Endothelial cell (in vitro differentiated cells): ENCODE results near the gene MINAR1. TPM values are rescaled to one million over a fixed set of nuclear protein-coding genes. Genes with fewer than 3 reads are reported as not detected.

ENCODE experiments used
- DNase-seq: peaks from one replicate; pipeline ENCODE4 v3.0.0; 2021; ENCODE audit warnings: low spot score
- H3K27ac Mint-ChIP-seq: one replicate; pipeline ENCODE4 v1.8.0; 2021; ENCODE audit warnings: mixed read lengths, inconsistent platforms; ENCODE audit not compliant: unreplicated experiment
- H3K27me3 Mint-ChIP-seq: one replicate; pipeline ENCODE4 v1.8.0; 2021; ENCODE audit warnings: mild to moderate bottlenecking, moderate library complexity, mixed read lengths, inconsistent platforms; ENCODE audit not compliant: unreplicated experiment
- H3K36me3 Mint-ChIP-seq: one replicate; pipeline ENCODE4 v1.8.0; 2021; ENCODE audit warnings: mild to moderate bottlenecking, low read depth, mixed read lengths, inconsistent platforms; ENCODE audit not compliant: unreplicated experiment
- H3K4me1 Mint-ChIP-seq: one replicate; pipeline ENCODE4 v1.8.0; 2021; ENCODE audit warnings: mild to moderate bottlenecking, mixed read lengths, inconsistent platforms; ENCODE audit not compliant: unreplicated experiment
- H3K4me3 Mint-ChIP-seq: one replicate; pipeline ENCODE4 v1.8.0; 2021; ENCODE audit warnings: mild to moderate bottlenecking, mixed read lengths, inconsistent platforms; ENCODE audit not compliant: unreplicated experiment
- H3K9me3 Mint-ChIP-seq: one replicate; pipeline ENCODE4 v1.8.0; 2021; ENCODE audit warnings: mixed read lengths, inconsistent platforms; ENCODE audit not compliant: unreplicated experiment
- total RNA-seq: library from RNA; stranded (reverse); fragmentation: NEBNext Ultra II Directional; extraction: Animal tissue kit (Norgen Biotek cat#: 25700); gene quantifications from one replicate; pipeline ENCODE4 v1.2.1, GENCODE V29; 2021; ENCODE audit not compliant: unreplicated experiment
- TF ChIP-seq, protein P1 (sequence below): fragments of 200-600 bp; sonication (generic); IDR thresholded peaks from one replicate; pipeline ENCODE4 v1.5.0; 2021; ENCODE audit warnings: antibody characterized with exemption; ENCODE audit not compliant: unreplicated experiment

MINAR1 gene
- total RNA-seq, 1 donor from 2014 or later = 5.3 TPM

DNA sequence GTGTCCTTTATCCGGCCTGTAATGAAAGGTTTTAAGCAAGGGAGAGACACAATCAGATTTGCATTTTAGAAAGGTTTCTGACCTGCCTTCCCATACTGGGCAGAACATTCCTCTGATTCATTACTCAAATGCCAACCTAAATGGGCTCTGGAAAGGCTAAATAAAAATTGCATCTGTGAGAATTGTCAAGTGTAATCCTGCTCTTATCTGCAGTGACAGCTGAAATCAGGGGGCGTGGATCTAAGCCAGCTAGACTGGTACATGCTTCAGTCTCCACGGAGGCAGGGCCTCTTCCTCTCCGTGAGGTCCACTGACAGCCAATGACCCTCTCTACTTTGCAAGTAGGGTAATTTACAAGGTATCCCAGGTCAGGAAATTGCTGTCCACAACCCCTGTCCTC lies 32.5 kb upstream of the MINAR1 start:
- Mint-ChIP-seq H3K4me1 (no peaks in the 10 kb centered on the region), H3K36me3 (no peaks in the 10 kb centered on the region)

DNA sequence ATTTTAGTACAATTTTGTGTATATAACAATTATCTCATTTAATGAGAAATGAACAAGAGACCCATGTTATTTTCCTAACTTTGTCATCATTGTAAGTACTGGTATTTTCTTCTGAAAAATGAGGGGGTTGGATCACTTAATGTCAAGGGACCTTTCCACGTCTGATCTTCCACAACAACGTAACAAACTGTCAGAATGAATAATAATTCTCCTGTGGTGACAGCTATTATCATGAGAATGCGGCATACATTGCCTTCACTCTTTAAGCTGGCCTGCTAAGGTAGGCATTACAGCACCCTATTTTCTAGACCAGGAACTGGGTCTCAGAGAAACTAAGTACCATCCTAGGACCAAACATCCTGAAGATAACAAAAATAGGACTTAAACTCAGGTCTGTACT lies 31.5 kb upstream of the MINAR1 start:
- Mint-ChIP-seq H3K4me3 (no peak overlapping the region), H3K4me1 (no peaks in the 10 kb centered on the region), H3K27ac (no peak overlapping the region), H3K9me3 (no peaks in the 10 kb centered on the region), H3K27me3 (peaks cover 6% of the 10 kb centered on the region), H3K36me3 (no peaks in the 10 kb centered on the region)
- TF ChIP-seq, protein P1, sequence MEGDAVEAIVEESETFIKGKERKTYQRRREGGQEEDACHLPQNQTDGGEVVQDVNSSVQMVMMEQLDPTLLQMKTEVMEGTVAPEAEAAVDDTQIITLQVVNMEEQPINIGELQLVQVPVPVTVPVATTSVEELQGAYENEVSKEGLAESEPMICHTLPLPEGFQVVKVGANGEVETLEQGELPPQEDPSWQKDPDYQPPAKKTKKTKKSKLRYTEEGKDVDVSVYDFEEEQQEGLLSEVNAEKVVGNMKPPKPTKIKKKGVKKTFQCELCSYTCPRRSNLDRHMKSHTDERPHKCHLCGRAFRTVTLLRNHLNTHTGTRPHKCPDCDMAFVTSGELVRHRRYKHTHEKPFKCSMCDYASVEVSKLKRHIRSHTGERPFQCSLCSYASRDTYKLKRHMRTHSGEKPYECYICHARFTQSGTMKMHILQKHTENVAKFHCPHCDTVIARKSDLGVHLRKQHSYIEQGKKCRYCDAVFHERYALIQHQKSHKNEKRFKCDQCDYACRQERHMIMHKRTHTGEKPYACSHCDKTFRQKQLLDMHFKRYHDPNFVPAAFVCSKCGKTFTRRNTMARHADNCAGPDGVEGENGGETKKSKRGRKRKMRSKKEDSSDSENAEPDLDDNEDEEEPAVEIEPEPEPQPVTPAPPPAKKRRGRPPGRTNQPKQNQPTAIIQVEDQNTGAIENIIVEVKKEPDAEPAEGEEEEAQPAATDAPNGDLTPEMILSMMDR = no peak
- no peak for DNase-seq

More for the DNA sequence above, 32.5 kb upstream of the MINAR1 start:
- TF ChIP-seq, protein P1 = no peak
- no peak for DNase-seq
- Mint-ChIP-seq H3K9me3 (no peaks in the 10 kb centered on the region), H3K4me3 (no peak overlapping the region), H3K27me3 (peaks cover 6% of the 10 kb centered on the region), H3K27ac (no peak overlapping the region)

- Mint-ChIP-seq H3K36me3 (no peaks in the 10 kb centered on the region), H3K9me3 (no peaks in the 10 kb centered on the region), H3K27ac (no peak overlapping the region), H3K4me1 (no peaks in the 10 kb centered on the region), H3K27me3 (peaks cover 6% of the 10 kb centered on the region), H3K4me3 (no peak overlapping the region)
- TF ChIP-seq, protein P1 = no peak
- DNase-seq = no peak
Observed at GRCh38 chr15:79401301-79401700, 30.8 kb upstream of the MINAR1 start.

DNA sequence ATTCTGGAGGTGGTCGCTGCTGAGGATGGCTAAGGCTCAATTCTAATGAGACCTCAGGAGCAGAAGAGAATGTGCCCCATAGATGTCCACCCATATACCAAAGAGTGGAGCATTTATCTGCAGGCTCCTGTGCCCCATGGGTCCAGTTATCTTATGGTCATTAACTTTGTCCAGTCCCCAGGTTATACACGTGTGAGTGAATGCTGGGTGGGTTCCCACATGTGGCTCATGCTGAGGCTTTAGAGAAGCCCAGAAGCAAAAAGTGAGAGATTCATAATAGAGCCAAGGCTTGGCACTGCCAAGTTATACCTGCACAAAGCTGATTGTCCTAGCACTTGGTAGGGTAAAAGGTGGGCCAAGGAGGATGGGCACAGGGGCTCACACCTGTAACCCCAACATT lies 30.0 kb upstream of the MINAR1 start:
- DNase-seq = no peak
- H3K4me1 Mint-ChIP-seq = no peaks in the 10 kb centered on the region
- TF ChIP-seq, protein P1 = no peak
- no peak overlapping the region for H3K4me3 Mint-ChIP-seq
- no peaks in the 10 kb centered on the region for H3K36me3 Mint-ChIP-seq
- no peaks in the 10 kb centered on the region for H3K9me3 Mint-ChIP-seq
- peaks cover 6% of the 10 kb centered on the region for H3K27me3 Mint-ChIP-seq
- no peak overlapping the region for H3K27ac Mint-ChIP-seq

DNA sequence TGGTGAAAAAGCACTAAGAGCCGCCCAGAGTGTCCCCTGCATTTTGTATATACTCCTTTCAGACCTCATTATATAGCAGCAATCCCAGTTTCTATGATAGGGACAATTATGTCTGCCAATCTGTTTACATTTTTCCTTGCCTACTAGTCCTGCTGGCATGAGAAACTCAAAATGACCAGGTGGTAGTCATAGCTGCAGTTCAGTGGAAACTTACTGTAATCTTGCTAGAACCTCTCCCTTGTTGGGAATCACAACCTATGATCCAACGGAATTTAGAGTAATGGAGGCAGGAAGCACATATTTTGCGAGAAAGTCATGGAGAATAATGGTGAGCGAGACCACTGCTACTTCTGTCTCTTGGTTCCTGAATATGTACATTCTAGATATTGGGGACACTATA lies 28.6 kb upstream of the MINAR1 start:
- Mint-ChIP-seq H3K4me3 (no peak overlapping the region), H3K9me3 (no peaks in the 10 kb centered on the region), H3K36me3 (no peaks in the 10 kb centered on the region), H3K4me1 (no peaks in the 10 kb centered on the region), H3K27ac (no peak overlapping the region), H3K27me3 (peaks cover 6% of the 10 kb centered on the region)
- TF ChIP-seq, protein P1 = no peak
- no peak for DNase-seq
